Esophagus squamous epithelium (tissue), 4 donors: ENCODE results near the gene CUL5.

Experiments
- CTCF ChIP-seq, 6 experiments: fragments of 450-650 bp in 4 of 6; fragments of 200-600 bp in 2 of 6; sonication (generic) in 2 of 6; IDR thresholded peaks; one replicate each; pipeline ENCODE4 v1.5.1; 2016 to 2019; ENCODE audit warnings: antibody characterized with exemption in 6 of 6, mild to moderate bottlenecking in 4 of 6, moderate library complexity in 4 of 6
- POLR2A ChIP-seq, 4 donors: fragments of 450-650 bp; IDR thresholded peaks; one replicate each; pipeline ENCODE4 v1.6.1; 2017; ENCODE audit warnings: antibody characterized with exemption in 4 of 4, mild to moderate bottlenecking in 4 of 4, moderate library complexity in 3 of 4

GRCh38 chr11:107991868-107992414 lies 16.8 kb upstream of the CUL5 start:
- TF ChIP-seq CTCF (IDR thresholded peaks at IDR 0.05) (no peak), POLR2A (IDR thresholded peaks at IDR 0.05) (no peak)
